ENCODE results near the gene SH3RF3. TPM values are rescaled to one million over a fixed set of nuclear protein-coding genes. Genes with fewer than 3 reads are reported as not detected.

Gene SH3RF3
- total RNA-seq, 1 donor from 2014 or later = 59.5 TPM

DNA sequence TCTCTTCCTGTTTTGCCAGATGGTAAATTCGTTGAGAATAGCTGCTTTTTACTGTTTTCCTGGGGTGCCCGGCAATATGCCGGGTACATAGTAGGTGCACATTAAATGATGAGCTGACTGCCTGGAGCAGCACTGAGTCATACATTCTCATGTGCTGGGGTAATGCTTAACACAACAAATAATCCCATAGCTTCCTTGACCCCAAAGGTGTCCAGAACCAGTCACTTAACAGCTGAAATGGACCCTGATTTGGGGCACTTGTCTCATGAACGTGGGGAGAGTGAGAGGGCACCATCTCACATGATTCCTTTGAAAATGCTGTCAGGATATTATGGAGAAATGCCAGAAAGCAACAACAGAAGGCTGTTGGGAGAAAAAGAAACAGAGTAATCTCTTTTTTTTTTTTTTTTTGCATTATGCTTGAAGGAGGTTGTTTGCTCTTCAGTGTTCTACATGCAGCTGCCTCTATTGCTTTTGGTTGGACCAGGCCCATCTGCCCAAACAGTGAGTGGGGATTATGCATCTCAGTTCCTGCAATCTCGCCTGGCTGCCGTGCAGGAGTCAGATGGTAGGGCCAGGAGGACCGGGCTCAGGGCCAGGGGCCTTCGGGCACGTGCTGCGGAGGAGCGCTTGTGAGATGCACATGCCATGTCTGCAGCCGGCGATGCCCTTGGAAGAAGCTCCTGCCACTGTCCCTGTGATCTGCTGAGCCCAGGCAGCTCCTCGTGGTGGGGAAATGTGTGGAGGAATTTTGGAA lies 162.1 kb downstream of the SH3RF3 start:
- peaks cover 3% of the 10 kb centered on the region for H3K9me3 Mint-ChIP-seq (ENCODE audit: low read depth)
- H3K27me3 Mint-ChIP-seq (ENCODE audit: low read depth) = no peaks in the 10 kb centered on the region
- H3K4me1 Mint-ChIP-seq (ENCODE audit: low read depth) = peaks cover 87% of the 10 kb centered on the region
- TF ChIP-seq, protein P1, sequence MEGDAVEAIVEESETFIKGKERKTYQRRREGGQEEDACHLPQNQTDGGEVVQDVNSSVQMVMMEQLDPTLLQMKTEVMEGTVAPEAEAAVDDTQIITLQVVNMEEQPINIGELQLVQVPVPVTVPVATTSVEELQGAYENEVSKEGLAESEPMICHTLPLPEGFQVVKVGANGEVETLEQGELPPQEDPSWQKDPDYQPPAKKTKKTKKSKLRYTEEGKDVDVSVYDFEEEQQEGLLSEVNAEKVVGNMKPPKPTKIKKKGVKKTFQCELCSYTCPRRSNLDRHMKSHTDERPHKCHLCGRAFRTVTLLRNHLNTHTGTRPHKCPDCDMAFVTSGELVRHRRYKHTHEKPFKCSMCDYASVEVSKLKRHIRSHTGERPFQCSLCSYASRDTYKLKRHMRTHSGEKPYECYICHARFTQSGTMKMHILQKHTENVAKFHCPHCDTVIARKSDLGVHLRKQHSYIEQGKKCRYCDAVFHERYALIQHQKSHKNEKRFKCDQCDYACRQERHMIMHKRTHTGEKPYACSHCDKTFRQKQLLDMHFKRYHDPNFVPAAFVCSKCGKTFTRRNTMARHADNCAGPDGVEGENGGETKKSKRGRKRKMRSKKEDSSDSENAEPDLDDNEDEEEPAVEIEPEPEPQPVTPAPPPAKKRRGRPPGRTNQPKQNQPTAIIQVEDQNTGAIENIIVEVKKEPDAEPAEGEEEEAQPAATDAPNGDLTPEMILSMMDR (IDR thresholded peaks at IDR 0.05) = no peak
- no peak for DNase-seq (ENCODE audit: low spot score)
- peak overlapping the region; percentile 88 for H3K27ac Mint-ChIP-seq (ENCODE audit: unreplicated experiment)
- H3K4me3 Mint-ChIP-seq (ENCODE audit: unreplicated experiment) = no peak overlapping the region
- H3K36me3 Mint-ChIP-seq (ENCODE audit: low read depth) = peaks cover 3% of the 10 kb centered on the region

GRCh38 chr2:109292386-109292785 lies 163.4 kb downstream of the SH3RF3 start:
- Mint-ChIP-seq H3K9me3 (ENCODE audit: low read depth) (peaks cover 3% of the 10 kb centered on the region), H3K4me3 (ENCODE audit: unreplicated experiment) (peak overlapping the region; percentile 26), H3K36me3 (ENCODE audit: low read depth) (peaks cover 3% of the 10 kb centered on the region), H3K27ac (ENCODE audit: unreplicated experiment) (peak overlapping the region; percentile 74), H3K27me3 (ENCODE audit: low read depth) (no peaks in the 10 kb centered on the region), H3K4me1 (ENCODE audit: low read depth) (peaks cover 75% of the 10 kb centered on the region)
- no peak for DNase-seq (ENCODE audit: low spot score)
- TF ChIP-seq, protein P1 (IDR thresholded peaks at IDR 0.05) = no peak

DNA sequence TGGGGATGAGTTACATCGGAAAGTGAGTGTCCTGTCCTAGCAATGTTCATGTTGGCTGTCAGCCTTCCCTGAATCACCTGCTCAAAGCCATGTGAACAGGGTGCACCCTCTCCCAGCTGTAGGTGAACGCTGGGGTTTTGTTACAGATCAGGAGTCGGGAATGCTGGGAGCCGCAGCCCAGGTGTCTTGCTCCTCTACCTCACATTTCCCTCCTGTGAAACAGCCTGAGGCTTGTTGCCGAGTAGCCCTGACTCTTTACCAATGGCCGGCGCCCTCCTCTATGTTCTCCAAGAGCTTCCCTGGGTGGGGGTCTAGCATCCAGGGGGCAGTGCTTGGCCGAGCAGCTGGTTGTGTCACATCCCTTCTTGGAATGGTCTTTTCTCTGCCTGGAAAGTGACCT lies 164.7 kb downstream of the SH3RF3 start:
- DNase-seq (ENCODE audit: low spot score) = no peak
- peaks cover 3% of the 10 kb centered on the region for H3K36me3 Mint-ChIP-seq (ENCODE audit: low read depth)
- no peaks in the 10 kb centered on the region for H3K27me3 Mint-ChIP-seq (ENCODE audit: low read depth)
- H3K9me3 Mint-ChIP-seq (ENCODE audit: low read depth) = peaks cover 3% of the 10 kb centered on the region
- TF ChIP-seq, protein P1 (IDR thresholded peaks at IDR 0.05) = no peak
- H3K4me3 Mint-ChIP-seq (ENCODE audit: unreplicated experiment) = no peak overlapping the region
- peak overlapping the region; percentile 85 for H3K27ac Mint-ChIP-seq (ENCODE audit: unreplicated experiment)
- peaks cover 74% of the 10 kb centered on the region for H3K4me1 Mint-ChIP-seq (ENCODE audit: low read depth)

DNA sequence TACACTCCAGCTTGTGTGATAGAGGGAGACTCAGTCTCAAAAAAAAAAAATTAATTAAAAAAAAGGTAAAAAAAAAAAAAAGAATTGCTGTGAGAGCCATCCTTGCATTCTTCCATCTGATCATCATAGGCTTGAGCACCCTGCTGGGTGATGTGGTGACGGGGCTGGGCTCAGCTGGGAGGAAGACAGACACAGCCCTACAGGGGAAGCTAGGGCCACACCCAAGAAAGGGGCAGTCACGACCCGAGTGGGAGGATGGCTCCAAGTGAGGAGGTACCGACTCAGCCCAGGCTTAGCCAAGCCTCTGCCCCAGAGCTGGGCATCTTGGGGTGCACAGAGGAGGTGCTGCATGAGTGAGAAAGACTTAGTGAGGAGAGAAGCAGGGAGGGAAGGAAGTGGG lies 165.5 kb downstream of the SH3RF3 start:
- no peak for DNase-seq (ENCODE audit: low spot score)
- H3K9me3 Mint-ChIP-seq (ENCODE audit: low read depth) = peaks cover 3% of the 10 kb centered on the region
- H3K36me3 Mint-ChIP-seq (ENCODE audit: low read depth) = peaks cover 3% of the 10 kb centered on the region
- TF ChIP-seq, protein P1 (IDR thresholded peaks at IDR 0.05) = no peak
- no peak overlapping the region for H3K4me3 Mint-ChIP-seq (ENCODE audit: unreplicated experiment)
- no peaks in the 10 kb centered on the region for H3K27me3 Mint-ChIP-seq (ENCODE audit: low read depth)
- H3K27ac Mint-ChIP-seq (ENCODE audit: unreplicated experiment) = peak overlapping the region; percentile 61
- H3K4me1 Mint-ChIP-seq (ENCODE audit: low read depth) = peaks cover 74% of the 10 kb centered on the region

- peaks cover 3% of the 10 kb centered on the region for H3K9me3 Mint-ChIP-seq (ENCODE audit: low read depth)
- no peak for DNase-seq (ENCODE audit: low spot score)
- no peaks in the 10 kb centered on the region for H3K27me3 Mint-ChIP-seq (ENCODE audit: low read depth)
- H3K4me3 Mint-ChIP-seq (ENCODE audit: unreplicated experiment) = no peak overlapping the region
- TF ChIP-seq, protein P1 (IDR thresholded peaks at IDR 0.05) = no peak
- H3K36me3 Mint-ChIP-seq (ENCODE audit: low read depth) = peaks cover 3% of the 10 kb centered on the region
- no peak overlapping the region for H3K27ac Mint-ChIP-seq (ENCODE audit: unreplicated experiment)
- peaks cover 72% of the 10 kb centered on the region for H3K4me1 Mint-ChIP-seq (ENCODE audit: low read depth)
Measured at GRCh38 chr2:109295070-109295780, 166.2 kb downstream of the SH3RF3 start.

Data from chondrocyte (in vitro differentiated cells).